WTC11 (cell line): ENCODE results near the gene SLC13A2.

Experiments used
- ELF4 ChIP-seq: sonication (generic); formaldehyde crosslinking; IDR thresholded peaks from 2 replicates; pipeline ENCODE4 v1.8.1; 2022; ENCODE audit warnings: low read depth, mild to moderate bottlenecking, moderate library complexity, missing genetic modification reagents
- JUN ChIP-seq: sonication (generic); formaldehyde crosslinking; IDR thresholded peaks from 2 replicates; pipeline ENCODE4 v1.8.0; 2023; ENCODE audit warnings: mild to moderate bottlenecking, missing genetic modification reagents
- NFE2L1 ChIP-seq: sonication (generic); formaldehyde crosslinking; IDR thresholded peaks from 2 replicates; pipeline ENCODE4 v1.8.1; 2023; ENCODE audit warnings: missing genetic modification reagents
- RELA ChIP-seq: sonication (generic); formaldehyde crosslinking; IDR thresholded peaks from 2 replicates; pipeline ENCODE4 v1.8.1; 2022; ENCODE audit warnings: missing genetic modification reagents, mild to moderate bottlenecking, borderline replicate concordance
- SP1 ChIP-seq: sonication (generic); formaldehyde crosslinking; conservative IDR thresholded peaks from 2 replicates; pipeline ENCODE4 v1.8.1; 2022; ENCODE audit warnings: missing genetic modification reagents
- ZNF121 ChIP-seq: sonication (generic); formaldehyde crosslinking; IDR thresholded peaks from 2 replicates; pipeline ENCODE4 v1.8.0; 2023; ENCODE audit warnings: missing genetic modification reagents
- ZNF263 ChIP-seq: sonication (generic); formaldehyde crosslinking; IDR thresholded peaks from 2 replicates; pipeline ENCODE4 v1.8.1; 2022; ENCODE audit warnings: low read depth, mild to moderate bottlenecking, moderate library complexity, missing genetic modification reagents
- TF ChIP-seq, protein P1 (sequence below): fragments of 250-450 bp; sonication (Bioruptor Pico); IDR thresholded peaks from 2 replicates; pipeline ENCODE4 v1.9.0; 2021; ENCODE audit warnings: mild to moderate bottlenecking, borderline replicate concordance
- TF ChIP-seq, protein P2 (sequence below): fragments of 200-600 bp; IDR thresholded peaks from 2 replicates; pipeline ENCODE4 v1.8.0; 2022; ENCODE audit warnings: antibody characterized with exemption
- TF ChIP-seq, protein P3 (sequence below): sonication (generic); formaldehyde crosslinking; IDR thresholded peaks from 2 replicates; pipeline ENCODE4 v1.8.0; 2023; ENCODE audit warnings: missing genetic modification reagents, mild to moderate bottlenecking, borderline replicate concordance
- TF ChIP-seq, protein P4 (sequence below): sonication (generic); formaldehyde crosslinking; IDR thresholded peaks from 2 replicates; pipeline ENCODE4 v1.8.0; 2022; ENCODE audit warnings: mild to moderate bottlenecking, missing genetic modification reagents
- TF ChIP-seq, protein P5 (sequence below): sonication (generic); formaldehyde crosslinking; IDR thresholded peaks from 2 replicates; pipeline ENCODE4 v1.8.0; 2022; ENCODE audit warnings: mild to moderate bottlenecking, missing genetic modification reagents
- TF ChIP-seq, protein P6 (sequence below): sonication (generic); formaldehyde crosslinking; IDR thresholded peaks from 2 replicates; pipeline ENCODE4 v1.8.0; 2022; ENCODE audit warnings: mild to moderate bottlenecking, missing genetic modification reagents
- TF ChIP-seq, protein P7 (sequence below): sonication (generic); formaldehyde crosslinking; IDR thresholded peaks from 2 replicates; pipeline ENCODE4 v1.8.1; 2023; ENCODE audit warnings: mild to moderate bottlenecking, moderate library complexity, missing genetic modification reagents

DNA sequence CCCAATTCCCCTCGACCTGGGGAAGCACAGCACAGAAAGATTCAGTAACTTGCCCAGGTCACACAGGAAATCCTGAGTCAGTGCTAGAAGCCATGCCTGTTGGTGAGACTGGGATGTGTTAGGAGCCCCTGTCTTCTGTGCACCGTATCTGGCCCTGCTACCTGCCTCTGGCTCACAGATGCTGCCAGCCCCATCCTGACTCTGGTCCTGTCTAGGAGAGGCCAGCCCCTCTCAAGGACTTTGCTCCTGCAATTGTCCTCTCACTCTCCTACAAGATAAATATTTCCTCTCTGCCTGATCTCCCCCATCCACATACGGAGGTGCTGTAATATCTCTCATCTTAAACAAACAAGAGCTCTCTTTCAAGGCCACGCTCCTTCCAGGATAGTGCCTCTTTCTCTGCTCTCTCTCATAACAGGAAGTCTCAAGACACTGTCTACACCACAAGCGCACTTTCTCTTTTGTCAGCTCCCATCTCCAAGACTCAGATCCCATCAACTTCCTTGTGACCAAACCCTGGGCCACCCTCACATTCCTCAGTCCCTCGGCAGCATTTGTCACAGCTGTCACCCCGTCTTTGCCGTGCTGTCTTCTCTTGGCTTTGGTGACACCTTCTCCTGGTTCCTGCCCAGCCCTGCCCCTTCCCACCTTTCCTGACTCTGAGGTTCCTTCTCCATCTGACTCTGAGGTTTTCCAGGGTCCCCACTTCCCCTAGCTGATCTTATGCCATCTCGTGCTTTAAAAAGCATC is 1.9 kb downstream of the SLC13A2 start:
- TF ChIP-seq, protein P1, sequence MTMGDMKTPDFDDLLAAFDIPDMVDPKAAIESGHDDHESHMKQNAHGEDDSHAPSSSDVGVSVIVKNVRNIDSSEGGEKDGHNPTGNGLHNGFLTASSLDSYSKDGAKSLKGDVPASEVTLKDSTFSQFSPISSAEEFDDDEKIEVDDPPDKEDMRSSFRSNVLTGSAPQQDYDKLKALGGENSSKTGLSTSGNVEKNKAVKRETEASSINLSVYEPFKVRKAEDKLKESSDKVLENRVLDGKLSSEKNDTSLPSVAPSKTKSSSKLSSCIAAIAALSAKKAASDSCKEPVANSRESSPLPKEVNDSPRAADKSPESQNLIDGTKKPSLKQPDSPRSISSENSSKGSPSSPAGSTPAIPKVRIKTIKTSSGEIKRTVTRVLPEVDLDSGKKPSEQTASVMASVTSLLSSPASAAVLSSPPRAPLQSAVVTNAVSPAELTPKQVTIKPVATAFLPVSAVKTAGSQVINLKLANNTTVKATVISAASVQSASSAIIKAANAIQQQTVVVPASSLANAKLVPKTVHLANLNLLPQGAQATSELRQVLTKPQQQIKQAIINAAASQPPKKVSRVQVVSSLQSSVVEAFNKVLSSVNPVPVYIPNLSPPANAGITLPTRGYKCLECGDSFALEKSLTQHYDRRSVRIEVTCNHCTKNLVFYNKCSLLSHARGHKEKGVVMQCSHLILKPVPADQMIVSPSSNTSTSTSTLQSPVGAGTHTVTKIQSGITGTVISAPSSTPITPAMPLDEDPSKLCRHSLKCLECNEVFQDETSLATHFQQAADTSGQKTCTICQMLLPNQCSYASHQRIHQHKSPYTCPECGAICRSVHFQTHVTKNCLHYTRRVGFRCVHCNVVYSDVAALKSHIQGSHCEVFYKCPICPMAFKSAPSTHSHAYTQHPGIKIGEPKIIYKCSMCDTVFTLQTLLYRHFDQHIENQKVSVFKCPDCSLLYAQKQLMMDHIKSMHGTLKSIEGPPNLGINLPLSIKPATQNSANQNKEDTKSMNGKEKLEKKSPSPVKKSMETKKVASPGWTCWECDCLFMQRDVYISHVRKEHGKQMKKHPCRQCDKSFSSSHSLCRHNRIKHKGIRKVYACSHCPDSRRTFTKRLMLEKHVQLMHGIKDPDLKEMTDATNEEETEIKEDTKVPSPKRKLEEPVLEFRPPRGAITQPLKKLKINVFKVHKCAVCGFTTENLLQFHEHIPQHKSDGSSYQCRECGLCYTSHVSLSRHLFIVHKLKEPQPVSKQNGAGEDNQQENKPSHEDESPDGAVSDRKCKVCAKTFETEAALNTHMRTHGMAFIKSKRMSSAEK (CRISPR knock-in tag), result no peak
- TF ChIP-seq, protein P2, sequence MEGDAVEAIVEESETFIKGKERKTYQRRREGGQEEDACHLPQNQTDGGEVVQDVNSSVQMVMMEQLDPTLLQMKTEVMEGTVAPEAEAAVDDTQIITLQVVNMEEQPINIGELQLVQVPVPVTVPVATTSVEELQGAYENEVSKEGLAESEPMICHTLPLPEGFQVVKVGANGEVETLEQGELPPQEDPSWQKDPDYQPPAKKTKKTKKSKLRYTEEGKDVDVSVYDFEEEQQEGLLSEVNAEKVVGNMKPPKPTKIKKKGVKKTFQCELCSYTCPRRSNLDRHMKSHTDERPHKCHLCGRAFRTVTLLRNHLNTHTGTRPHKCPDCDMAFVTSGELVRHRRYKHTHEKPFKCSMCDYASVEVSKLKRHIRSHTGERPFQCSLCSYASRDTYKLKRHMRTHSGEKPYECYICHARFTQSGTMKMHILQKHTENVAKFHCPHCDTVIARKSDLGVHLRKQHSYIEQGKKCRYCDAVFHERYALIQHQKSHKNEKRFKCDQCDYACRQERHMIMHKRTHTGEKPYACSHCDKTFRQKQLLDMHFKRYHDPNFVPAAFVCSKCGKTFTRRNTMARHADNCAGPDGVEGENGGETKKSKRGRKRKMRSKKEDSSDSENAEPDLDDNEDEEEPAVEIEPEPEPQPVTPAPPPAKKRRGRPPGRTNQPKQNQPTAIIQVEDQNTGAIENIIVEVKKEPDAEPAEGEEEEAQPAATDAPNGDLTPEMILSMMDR, result no peak
- TF ChIP-seq JUN (CRISPR knock-in tag), result no peak
- TF ChIP-seq, protein P3, sequence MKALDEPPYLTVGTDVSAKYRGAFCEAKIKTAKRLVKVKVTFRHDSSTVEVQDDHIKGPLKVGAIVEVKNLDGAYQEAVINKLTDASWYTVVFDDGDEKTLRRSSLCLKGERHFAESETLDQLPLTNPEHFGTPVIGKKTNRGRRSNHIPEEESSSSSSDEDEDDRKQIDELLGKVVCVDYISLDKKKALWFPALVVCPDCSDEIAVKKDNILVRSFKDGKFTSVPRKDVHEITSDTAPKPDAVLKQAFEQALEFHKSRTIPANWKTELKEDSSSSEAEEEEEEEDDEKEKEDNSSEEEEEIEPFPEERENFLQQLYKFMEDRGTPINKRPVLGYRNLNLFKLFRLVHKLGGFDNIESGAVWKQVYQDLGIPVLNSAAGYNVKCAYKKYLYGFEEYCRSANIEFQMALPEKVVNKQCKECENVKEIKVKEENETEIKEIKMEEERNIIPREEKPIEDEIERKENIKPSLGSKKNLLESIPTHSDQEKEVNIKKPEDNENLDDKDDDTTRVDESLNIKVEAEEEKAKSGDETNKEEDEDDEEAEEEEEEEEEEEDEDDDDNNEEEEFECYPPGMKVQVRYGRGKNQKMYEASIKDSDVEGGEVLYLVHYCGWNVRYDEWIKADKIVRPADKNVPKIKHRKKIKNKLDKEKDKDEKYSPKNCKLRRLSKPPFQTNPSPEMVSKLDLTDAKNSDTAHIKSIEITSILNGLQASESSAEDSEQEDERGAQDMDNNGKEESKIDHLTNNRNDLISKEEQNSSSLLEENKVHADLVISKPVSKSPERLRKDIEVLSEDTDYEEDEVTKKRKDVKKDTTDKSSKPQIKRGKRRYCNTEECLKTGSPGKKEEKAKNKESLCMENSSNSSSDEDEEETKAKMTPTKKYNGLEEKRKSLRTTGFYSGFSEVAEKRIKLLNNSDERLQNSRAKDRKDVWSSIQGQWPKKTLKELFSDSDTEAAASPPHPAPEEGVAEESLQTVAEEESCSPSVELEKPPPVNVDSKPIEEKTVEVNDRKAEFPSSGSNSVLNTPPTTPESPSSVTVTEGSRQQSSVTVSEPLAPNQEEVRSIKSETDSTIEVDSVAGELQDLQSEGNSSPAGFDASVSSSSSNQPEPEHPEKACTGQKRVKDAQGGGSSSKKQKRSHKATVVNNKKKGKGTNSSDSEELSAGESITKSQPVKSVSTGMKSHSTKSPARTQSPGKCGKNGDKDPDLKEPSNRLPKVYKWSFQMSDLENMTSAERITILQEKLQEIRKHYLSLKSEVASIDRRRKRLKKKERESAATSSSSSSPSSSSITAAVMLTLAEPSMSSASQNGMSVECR (CRISPR knock-in tag), result no peak
- TF ChIP-seq NFE2L1 (CRISPR knock-in tag), result no peak
- TF ChIP-seq, protein P4, sequence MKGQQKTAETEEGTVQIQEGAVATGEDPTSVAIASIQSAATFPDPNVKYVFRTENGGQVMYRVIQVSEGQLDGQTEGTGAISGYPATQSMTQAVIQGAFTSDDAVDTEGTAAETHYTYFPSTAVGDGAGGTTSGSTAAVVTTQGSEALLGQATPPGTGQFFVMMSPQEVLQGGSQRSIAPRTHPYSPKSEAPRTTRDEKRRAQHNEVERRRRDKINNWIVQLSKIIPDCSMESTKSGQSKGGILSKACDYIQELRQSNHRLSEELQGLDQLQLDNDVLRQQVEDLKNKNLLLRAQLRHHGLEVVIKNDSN (CRISPR knock-in tag), result no peak
- TF ChIP-seq, protein P5, sequence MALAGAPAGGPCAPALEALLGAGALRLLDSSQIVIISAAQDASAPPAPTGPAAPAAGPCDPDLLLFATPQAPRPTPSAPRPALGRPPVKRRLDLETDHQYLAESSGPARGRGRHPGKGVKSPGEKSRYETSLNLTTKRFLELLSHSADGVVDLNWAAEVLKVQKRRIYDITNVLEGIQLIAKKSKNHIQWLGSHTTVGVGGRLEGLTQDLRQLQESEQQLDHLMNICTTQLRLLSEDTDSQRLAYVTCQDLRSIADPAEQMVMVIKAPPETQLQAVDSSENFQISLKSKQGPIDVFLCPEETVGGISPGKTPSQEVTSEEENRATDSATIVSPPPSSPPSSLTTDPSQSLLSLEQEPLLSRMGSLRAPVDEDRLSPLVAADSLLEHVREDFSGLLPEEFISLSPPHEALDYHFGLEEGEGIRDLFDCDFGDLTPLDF (CRISPR knock-in tag), result no peak
- no peak for TF ChIP-seq RELA (CRISPR knock-in tag)
- TF ChIP-seq, protein P6, sequence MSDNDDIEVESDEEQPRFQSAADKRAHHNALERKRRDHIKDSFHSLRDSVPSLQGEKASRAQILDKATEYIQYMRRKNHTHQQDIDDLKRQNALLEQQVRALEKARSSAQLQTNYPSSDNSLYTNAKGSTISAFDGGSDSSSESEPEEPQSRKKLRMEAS (CRISPR knock-in tag), result no peak
- TF ChIP-seq ZNF263 (CRISPR knock-in tag), result no peak
- no peak for TF ChIP-seq SP1 (CRISPR knock-in tag)
- no peak for TF ChIP-seq ELF4 (CRISPR knock-in tag)
- TF ChIP-seq ZNF121 (CRISPR knock-in tag), result no peak
- TF ChIP-seq, protein P7, sequence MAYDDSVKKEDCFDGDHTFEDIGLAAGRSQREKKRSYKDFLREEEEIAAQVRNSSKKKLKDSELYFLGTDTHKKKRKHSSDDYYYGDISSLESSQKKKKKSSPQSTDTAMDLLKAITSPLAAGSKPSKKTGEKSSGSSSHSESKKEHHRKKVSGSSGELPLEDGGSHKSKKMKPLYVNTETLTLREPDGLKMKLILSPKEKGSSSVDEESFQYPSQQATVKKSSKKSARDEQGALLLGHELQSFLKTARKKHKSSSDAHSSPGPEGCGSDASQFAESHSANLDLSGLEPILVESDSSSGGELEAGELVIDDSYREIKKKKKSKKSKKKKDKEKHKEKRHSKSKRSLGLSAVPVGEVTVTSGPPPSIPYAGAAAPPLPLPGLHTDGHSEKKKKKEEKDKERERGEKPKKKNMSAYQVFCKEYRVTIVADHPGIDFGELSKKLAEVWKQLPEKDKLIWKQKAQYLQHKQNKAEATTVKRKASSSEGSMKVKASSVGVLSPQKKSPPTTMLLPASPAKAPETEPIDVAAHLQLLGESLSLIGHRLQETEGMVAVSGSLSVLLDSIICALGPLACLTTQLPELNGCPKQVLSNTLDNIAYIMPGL (CRISPR knock-in tag), result no peak
